ENCODE results near the gene SEMA3D.

The SEMA3D gene

DNA sequence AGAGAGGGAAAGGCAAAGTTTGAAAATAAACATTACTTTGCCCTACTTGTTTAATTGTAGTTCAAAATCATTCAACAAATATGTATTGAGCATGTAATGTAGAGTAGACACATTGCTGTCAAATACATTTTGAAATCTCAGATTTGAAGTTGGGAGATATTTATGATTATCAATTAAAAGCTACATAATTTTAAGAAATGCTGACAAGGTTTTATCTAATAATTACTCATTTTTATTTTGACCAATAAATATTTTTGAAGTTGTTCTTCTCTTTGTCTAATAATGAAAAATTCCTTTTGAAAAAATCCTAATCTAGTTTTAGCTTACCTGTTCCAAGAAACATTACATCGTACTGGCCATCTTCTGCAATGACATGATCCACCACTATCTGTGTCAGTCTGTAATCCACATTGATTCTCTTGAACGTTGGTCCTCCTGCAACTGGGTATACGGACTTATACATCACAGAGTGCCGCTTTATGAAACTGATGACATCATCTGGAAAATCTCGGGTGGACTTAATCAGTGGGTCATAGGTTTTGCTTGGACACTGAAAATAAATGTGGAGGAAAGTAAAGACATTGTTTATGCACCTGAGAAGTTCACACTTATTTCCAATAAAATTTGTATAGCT lies 164.7 kb downstream of the SEMA3D start:
- peaks cover 18% of the 10 kb centered on the region for H3K4me1 ChIP-seq (ENCODE audit: control insufficient read depth, low read depth, low read length)
- no peaks in the 10 kb centered on the region for H3K9me3 ChIP-seq (ENCODE audit: control insufficient read depth, low read depth, low read length)
- no peak overlapping the region for H3K4me3 ChIP-seq (ENCODE audit: low read length)
- no peaks in the 10 kb centered on the region for H3K27me3 ChIP-seq (ENCODE audit: control insufficient read depth, insufficient read depth, low read length)
- no peak overlapping the region for H3K9ac ChIP-seq (ENCODE audit: low read length)
- no peaks in the 10 kb centered on the region for H3K36me3 ChIP-seq (ENCODE audit: control insufficient read depth, low read depth, low read length)
- H3K27ac ChIP-seq (ENCODE audit: low read length), result no peak overlapping the region

DNA sequence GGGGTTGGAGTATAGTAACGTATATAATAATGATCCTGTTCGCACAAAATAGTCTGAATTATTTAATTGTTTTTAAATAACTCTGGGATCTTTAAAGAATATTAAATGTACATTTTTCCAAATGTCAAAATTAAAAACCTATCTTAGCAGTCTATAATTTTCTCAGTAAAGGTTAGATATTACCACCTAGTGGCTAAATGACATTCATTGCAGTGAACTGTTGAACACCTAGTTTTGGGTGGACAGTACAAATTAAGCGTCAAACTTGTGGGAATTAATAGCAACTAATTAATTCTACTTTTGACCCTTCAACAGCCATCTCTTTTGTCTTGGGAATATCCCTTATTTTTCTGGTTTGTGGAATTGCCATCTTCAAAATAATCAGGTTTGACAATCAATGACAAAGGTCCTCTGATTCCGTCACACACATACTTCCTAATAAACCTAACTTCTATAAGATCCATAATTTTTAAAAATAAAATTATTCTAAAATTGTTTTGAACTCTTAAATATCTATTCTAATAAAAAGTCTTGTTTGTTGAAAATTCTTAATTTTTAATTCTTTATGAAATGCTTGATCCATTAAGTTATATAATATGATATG lies 165.7 kb downstream of the SEMA3D start:
- H3K9me3 ChIP-seq (ENCODE audit: control insufficient read depth, low read depth, low read length), result no peaks in the 10 kb centered on the region
- H3K4me3 ChIP-seq (ENCODE audit: low read length), result no peak overlapping the region
- no peaks in the 10 kb centered on the region for H3K27me3 ChIP-seq (ENCODE audit: control insufficient read depth, insufficient read depth, low read length)

DNA sequence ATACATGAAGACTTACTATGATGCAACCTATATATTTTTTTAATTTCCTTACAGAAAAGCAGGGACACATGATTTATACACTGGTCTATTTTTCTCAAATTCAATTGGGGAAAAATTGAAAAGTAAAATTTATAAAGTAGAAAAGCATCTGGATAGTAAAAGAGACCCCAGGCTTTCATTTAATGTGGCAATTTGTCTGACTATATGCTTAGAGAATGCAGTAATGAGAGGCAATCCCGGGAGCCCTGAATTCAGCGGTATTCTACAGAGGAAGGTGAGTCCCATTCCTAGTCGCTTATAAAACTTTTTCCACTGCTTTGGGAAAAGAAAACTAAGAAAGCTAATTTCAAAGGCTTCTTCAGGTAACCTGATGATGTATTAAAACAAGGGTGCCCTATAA lies 167.1 kb downstream of the SEMA3D start:
- no peaks in the 10 kb centered on the region for H3K27me3 ChIP-seq (ENCODE audit: control insufficient read depth, insufficient read depth, low read length)
- peaks cover 22% of the 10 kb centered on the region for H3K4me1 ChIP-seq (ENCODE audit: control insufficient read depth, low read depth, low read length)
- H3K9ac ChIP-seq (ENCODE audit: low read length), result no peak overlapping the region
- H3K4me3 ChIP-seq (ENCODE audit: low read length), result no peak overlapping the region
- no peaks in the 10 kb centered on the region for H3K36me3 ChIP-seq (ENCODE audit: control insufficient read depth, low read depth, low read length)
- H3K27ac ChIP-seq (ENCODE audit: low read length), result peak overlapping the region; percentile 27
- H3K9me3 ChIP-seq (ENCODE audit: control insufficient read depth, low read depth, low read length), result no peaks in the 10 kb centered on the region

More for the DNA sequence above, 165.7 kb downstream of the SEMA3D start:
- Histone ChIP-seq H3K36me3 (ENCODE audit: control insufficient read depth, low read depth, low read length) (no peaks in the 10 kb centered on the region), H3K27ac (ENCODE audit: low read length) (no peak overlapping the region), H3K9ac (ENCODE audit: low read length) (no peak overlapping the region), H3K4me1 (ENCODE audit: control insufficient read depth, low read depth, low read length) (peaks cover 18% of the 10 kb centered on the region)

DNA sequence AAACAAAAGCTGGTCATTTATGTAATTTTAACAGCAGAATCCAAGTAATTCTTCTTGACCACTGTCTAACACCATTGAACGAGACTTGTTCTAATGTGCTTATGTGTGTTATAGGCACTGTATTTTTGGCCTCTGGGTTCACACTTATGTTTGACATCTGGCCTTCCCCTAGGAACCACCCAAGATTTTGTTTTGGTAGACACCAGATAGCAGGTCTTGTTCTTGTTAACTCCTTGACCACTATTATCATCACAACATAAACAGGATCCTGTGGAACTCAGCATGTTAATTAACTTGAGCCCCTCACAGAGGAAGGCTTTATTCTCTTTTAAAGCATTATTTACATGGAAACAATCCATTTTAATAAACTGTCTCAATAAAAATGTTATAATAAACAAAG lies 167.7 kb downstream of the SEMA3D start:
- no peaks in the 10 kb centered on the region for H3K27me3 ChIP-seq (ENCODE audit: control insufficient read depth, insufficient read depth, low read length)
- H3K36me3 ChIP-seq (ENCODE audit: control insufficient read depth, low read depth, low read length), result no peaks in the 10 kb centered on the region
- H3K4me3 ChIP-seq (ENCODE audit: low read length), result no peak overlapping the region
- H3K9me3 ChIP-seq (ENCODE audit: control insufficient read depth, low read depth, low read length), result no peaks in the 10 kb centered on the region
- H3K4me1 ChIP-seq (ENCODE audit: control insufficient read depth, low read depth, low read length), result peaks cover 22% of the 10 kb centered on the region
- peak overlapping the region; percentile 27 for H3K27ac ChIP-seq (ENCODE audit: low read length)
- H3K9ac ChIP-seq (ENCODE audit: low read length), result no peak overlapping the region

DNA sequence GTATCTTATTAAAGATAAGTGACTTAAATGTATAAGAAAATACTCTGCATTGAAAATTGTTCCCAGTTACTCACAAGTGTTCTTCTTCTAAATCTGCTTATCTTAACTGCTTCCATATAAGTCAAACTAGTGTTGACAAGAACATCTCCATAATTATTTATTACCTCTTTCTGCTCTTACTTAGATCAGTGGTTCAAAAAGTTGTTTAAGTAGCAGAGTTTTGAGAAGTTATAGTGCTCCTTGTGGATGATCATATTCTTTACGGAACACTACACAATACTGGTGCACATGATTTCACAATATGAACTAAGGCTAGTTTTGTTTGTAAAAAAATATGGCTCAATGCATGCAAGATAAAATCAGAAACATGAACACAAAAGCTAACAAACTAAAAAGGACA lies 168.4 kb downstream of the SEMA3D start:
- H3K4me1 ChIP-seq (ENCODE audit: control insufficient read depth, low read depth, low read length), result peaks cover 22% of the 10 kb centered on the region
- H3K4me3 ChIP-seq (ENCODE audit: low read length), result no peak overlapping the region
- H3K27ac ChIP-seq (ENCODE audit: low read length), result no peak overlapping the region
- H3K9ac ChIP-seq (ENCODE audit: low read length), result no peak overlapping the region
- H3K27me3 ChIP-seq (ENCODE audit: control insufficient read depth, insufficient read depth, low read length), result no peaks in the 10 kb centered on the region
- H3K9me3 ChIP-seq (ENCODE audit: control insufficient read depth, low read depth, low read length), result no peaks in the 10 kb centered on the region
- no peaks in the 10 kb centered on the region for H3K36me3 ChIP-seq (ENCODE audit: control insufficient read depth, low read depth, low read length)

DNA sequence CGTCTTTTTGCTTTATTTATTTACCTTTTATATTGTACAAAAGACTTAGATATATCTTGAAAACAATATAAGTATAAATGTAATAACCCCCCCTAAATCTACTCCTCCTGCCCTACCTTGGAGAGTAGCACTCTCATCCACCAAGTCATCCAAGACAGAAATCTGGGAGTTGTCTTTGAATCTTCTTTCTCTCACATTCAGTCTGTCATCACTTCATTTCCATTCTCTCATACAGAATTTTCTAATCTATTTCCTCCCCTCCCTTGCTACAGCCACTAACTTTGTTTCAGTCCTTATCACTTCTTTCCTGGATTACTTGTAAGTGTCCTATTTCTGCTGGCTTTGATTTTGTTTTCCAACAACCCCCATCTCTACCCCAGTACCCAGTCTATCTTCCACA lies 170.6 kb downstream of the SEMA3D start:
- Histone ChIP-seq H3K27ac (ENCODE audit: low read length) (no peak overlapping the region), H3K9me3 (ENCODE audit: control insufficient read depth, low read depth, low read length) (no peaks in the 10 kb centered on the region), H3K27me3 (ENCODE audit: control insufficient read depth, insufficient read depth, low read length) (no peaks in the 10 kb centered on the region), H3K4me1 (ENCODE audit: control insufficient read depth, low read depth, low read length) (peaks cover 22% of the 10 kb centered on the region), H3K4me3 (ENCODE audit: low read length) (no peak overlapping the region), H3K9ac (ENCODE audit: low read length) (no peak overlapping the region), H3K36me3 (ENCODE audit: control insufficient read depth, low read depth, low read length) (no peaks in the 10 kb centered on the region)

DNA sequence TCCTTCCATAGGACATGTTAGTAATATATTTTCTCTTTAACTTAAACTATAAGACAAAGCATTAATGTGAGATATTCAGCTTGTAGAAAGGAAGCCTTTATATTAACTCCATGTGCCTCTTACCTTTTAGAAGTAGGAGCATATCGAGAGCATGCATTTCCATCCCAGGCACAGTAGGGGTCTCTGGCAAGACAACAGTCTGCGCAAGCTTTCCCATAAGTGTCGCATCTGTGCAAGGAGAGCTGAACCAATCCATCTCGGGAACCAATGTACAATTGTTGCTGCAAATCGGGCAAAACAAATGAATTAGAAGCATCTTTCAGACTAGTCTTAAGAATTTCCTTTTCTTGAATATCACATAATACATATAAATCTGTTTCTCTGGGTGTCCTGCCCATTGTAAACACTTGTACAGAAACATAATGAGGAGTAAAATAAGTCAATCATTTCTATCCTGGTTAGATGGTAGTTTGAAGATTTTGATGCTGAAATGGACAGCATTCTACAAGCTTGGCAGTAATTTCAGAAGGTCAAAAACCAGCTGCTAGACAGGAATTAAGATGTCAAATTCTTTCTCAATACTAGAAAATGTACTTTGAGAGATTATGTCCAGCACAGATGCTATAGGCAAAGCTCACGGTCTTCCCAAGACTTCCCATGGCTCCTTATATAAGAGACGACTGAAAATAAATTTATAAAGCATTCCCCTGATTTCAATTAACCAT lies 171.8 kb downstream of the SEMA3D start:
- Histone ChIP-seq H3K4me1 (ENCODE audit: control insufficient read depth, low read depth, low read length) (peaks cover 19% of the 10 kb centered on the region), H3K27me3 (ENCODE audit: control insufficient read depth, insufficient read depth, low read length) (no peaks in the 10 kb centered on the region), H3K9me3 (ENCODE audit: control insufficient read depth, low read depth, low read length) (no peaks in the 10 kb centered on the region), H3K9ac (ENCODE audit: low read length) (no peak overlapping the region), H3K36me3 (ENCODE audit: control insufficient read depth, low read depth, low read length) (no peaks in the 10 kb centered on the region), H3K27ac (ENCODE audit: low read length) (no peak overlapping the region), H3K4me3 (ENCODE audit: low read length) (no peak overlapping the region)

DNA sequence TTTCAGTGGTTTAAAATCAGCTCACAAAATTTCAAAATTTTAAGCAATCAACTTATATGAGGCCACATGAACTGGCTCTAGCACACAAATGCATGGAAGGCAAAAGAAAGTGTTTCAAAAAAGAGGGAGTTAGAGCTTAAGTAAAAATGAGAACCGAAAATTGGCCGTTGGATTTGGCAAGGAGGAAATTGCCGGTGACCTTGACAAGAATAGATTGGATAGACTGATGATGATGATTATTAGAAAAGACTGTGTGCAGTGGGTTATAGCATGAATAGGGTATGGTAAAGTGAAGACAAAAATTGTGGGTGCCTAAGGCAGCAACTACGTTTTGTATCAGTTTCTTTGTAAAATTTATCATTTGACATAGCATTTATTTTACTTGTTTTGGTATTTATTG lies 175.7 kb downstream of the SEMA3D start:
- Histone ChIP-seq H3K27ac (ENCODE audit: low read length) (no peak overlapping the region), H3K4me3 (ENCODE audit: low read length) (no peak overlapping the region), H3K9me3 (ENCODE audit: control insufficient read depth, low read depth, low read length) (no peaks in the 10 kb centered on the region), H3K27me3 (ENCODE audit: control insufficient read depth, insufficient read depth, low read length) (no peaks in the 10 kb centered on the region), H3K4me1 (ENCODE audit: control insufficient read depth, low read depth, low read length) (peaks cover 4% of the 10 kb centered on the region), H3K9ac (ENCODE audit: low read length) (no peak overlapping the region), H3K36me3 (ENCODE audit: control insufficient read depth, low read depth, low read length) (no peaks in the 10 kb centered on the region)

DNA sequence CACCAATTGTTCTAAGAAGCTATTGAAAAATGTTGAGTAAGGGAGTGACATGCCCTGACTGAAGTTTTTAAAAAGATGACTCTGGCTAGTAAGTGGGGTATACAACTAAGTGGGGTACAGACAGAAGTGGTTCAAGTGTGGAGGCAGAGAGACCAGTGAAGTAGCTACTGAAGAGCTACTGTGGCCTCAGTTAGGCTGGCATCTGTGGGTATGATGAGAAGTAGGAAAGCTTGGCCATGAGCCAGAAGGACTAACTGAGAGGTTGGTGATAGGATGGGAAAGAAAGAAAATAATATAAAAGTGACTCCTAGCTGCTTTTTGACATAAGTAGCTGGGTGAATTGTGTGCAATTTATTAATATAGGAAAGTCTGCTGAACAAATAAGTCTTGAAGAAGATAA lies 176.6 kb downstream of the SEMA3D start:
- Histone ChIP-seq H3K27me3 (ENCODE audit: control insufficient read depth, insufficient read depth, low read length) (no peaks in the 10 kb centered on the region), H3K4me1 (ENCODE audit: control insufficient read depth, low read depth, low read length) (peaks cover 4% of the 10 kb centered on the region), H3K9ac (ENCODE audit: low read length) (no peak overlapping the region), H3K36me3 (ENCODE audit: control insufficient read depth, low read depth, low read length) (no peaks in the 10 kb centered on the region), H3K27ac (ENCODE audit: low read length) (no peak overlapping the region), H3K9me3 (ENCODE audit: control insufficient read depth, low read depth, low read length) (no peaks in the 10 kb centered on the region), H3K4me3 (ENCODE audit: low read length) (no peak overlapping the region)

DNA sequence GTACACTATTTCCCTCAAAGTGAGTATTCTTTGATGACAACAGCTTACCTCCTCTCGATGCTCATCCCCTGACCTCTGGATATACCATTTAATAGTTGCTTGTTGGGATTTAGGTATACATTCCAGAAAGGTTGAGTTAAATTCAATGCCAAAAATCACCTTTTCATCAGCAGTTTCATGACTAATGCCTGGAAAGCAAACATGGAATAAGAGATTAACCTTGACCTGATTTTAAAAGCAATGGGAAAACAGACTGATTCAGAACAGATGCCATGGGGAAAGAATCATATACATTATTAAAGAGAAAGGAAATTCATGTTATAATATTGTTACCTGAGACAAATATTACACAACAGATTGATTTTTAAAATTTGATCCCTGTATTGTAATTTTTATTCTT lies 180.1 kb downstream of the SEMA3D start:
- peaks cover 6% of the 10 kb centered on the region for H3K4me1 ChIP-seq (ENCODE audit: control insufficient read depth, low read depth, low read length)
- H3K9me3 ChIP-seq (ENCODE audit: control insufficient read depth, low read depth, low read length), result no peaks in the 10 kb centered on the region
- no peaks in the 10 kb centered on the region for H3K27me3 ChIP-seq (ENCODE audit: control insufficient read depth, insufficient read depth, low read length)
- no peak overlapping the region for H3K9ac ChIP-seq (ENCODE audit: low read length)
- H3K36me3 ChIP-seq (ENCODE audit: control insufficient read depth, low read depth, low read length), result no peaks in the 10 kb centered on the region
- H3K27ac ChIP-seq (ENCODE audit: low read length), result no peak overlapping the region
- H3K4me3 ChIP-seq (ENCODE audit: low read length), result no peak overlapping the region

DNA sequence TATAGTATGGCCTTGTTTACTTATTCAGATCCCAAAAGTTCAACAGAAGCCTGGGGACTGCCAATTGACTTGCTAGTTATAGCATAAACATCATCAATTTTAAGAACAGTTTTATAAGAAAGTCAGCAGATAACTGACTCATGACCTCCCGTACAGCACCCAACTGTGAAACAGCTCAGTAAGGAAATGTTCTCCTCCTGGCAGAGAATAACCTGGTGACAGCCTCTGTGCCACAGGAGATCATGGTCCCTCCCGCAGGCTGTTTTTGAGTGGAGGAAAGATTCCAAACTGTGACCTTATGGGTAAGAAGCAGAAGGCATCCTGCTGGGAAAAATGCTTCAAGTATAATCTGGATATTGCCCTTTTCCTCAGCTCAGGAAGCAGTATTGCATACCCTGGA lies 182.5 kb downstream of the SEMA3D start:
- H3K27me3 ChIP-seq (ENCODE audit: control insufficient read depth, insufficient read depth, low read length), result no peaks in the 10 kb centered on the region
- H3K9ac ChIP-seq (ENCODE audit: low read length), result no peak overlapping the region
- H3K4me3 ChIP-seq (ENCODE audit: low read length), result no peak overlapping the region

More for the DNA sequence above, 182.5 kb downstream of the SEMA3D start:
- Histone ChIP-seq H3K4me1 (ENCODE audit: control insufficient read depth, low read depth, low read length) (peaks cover 16% of the 10 kb centered on the region), H3K36me3 (ENCODE audit: control insufficient read depth, low read depth, low read length) (no peaks in the 10 kb centered on the region), H3K27ac (ENCODE audit: low read length) (no peak overlapping the region), H3K9me3 (ENCODE audit: control insufficient read depth, low read depth, low read length) (no peaks in the 10 kb centered on the region)

Data from iPS-18a (cell line).